Neural cell (in vitro differentiated cells): Measurements from ENCODE around the gene TMEM164. TPM values are rescaled to one million over a fixed set of nuclear protein-coding genes. Genes with fewer than 3 reads are reported as not detected.

Experiments used
- H2AFZ ChIP-seq: fragments of 200-600, 300-800 bp; sonication (generic), shearing (Covaris generic); 2 replicates; pipeline ENCODE4 v1.6.0; 2014; ENCODE audit warnings: low read depth, mild to moderate bottlenecking, antibody characterized with exemption, low read length, moderate library complexity
- H3F3A ChIP-seq: fragments of 200-600 bp; shearing (Covaris generic); 2 replicates; pipeline ENCODE4 v1.6.1; 2016; ENCODE audit warnings: mild to moderate bottlenecking, moderate library complexity, mixed read lengths, antibody characterized with exemption, low read length; ENCODE audit not compliant: insufficient read depth, poor library complexity, severe bottlenecking
- H3K27ac ChIP-seq: fragments of 200-600, 300-800 bp; sonication (generic), shearing (Covaris generic); 2 replicates; pipeline ENCODE4 v1.5.1; 2014; ENCODE audit warnings: mild to moderate bottlenecking, low read length, moderate library complexity
- H3K27me3 ChIP-seq: fragments of 300-800, 200-600 bp; sonication (generic), shearing (Covaris generic); 2 replicates; pipeline ENCODE4 v1.6.0; 2014; ENCODE audit warnings: mild to moderate bottlenecking, low read depth, low read length, moderate library complexity; ENCODE audit not compliant: insufficient read depth
- H3K36me3 ChIP-seq: fragments of 300-800, 200-600 bp; sonication (generic), shearing (Covaris generic); 2 replicates; pipeline ENCODE4 v1.5.1; 2014; ENCODE audit warnings: mild to moderate bottlenecking, antibody characterized with exemption, low read length, moderate library complexity; ENCODE audit not compliant: insufficient read depth
- H3K4me2 ChIP-seq: fragments of 300-800, 200-600 bp; sonication (generic), shearing (Covaris generic); 2 replicates; pipeline ENCODE4 v1.6.0; 2014; ENCODE audit warnings: mild to moderate bottlenecking, low read length
- H3K4me3 ChIP-seq: fragments of 300-800, 200-600 bp; sonication (generic), shearing (Covaris generic); 2 replicates; pipeline ENCODE4 v1.5.1; 2014; ENCODE audit warnings: mild to moderate bottlenecking, low read length, moderate library complexity
- H3K79me2 ChIP-seq: fragments of 200-600 bp; shearing (Covaris generic); replicated peaks from 2 replicates; pipeline ENCODE4 v1.6.0; 2014; ENCODE audit warnings: mild to moderate bottlenecking, low read length, moderate library complexity; ENCODE audit not compliant: insufficient read depth
- H3K9ac ChIP-seq: fragments of 300-800, 200-600 bp; sonication (generic), shearing (Covaris generic); 2 replicates; pipeline ENCODE4 v1.6.1; 2016; ENCODE audit warnings: mild to moderate bottlenecking, low read length, mixed read lengths
- H3K9me2 ChIP-seq: fragments of 200-600 bp; shearing (Covaris generic); 2 replicates; pipeline ENCODE4 v1.6.1; 2016; ENCODE audit warnings: mild to moderate bottlenecking, low read length, mixed read lengths; ENCODE audit not compliant: insufficient read depth
- H3K9me3 ChIP-seq: fragments of 200-600, 300-800 bp; sonication (generic), shearing (Covaris generic); 2 replicates; pipeline ENCODE4 v1.6.1; 2016; ENCODE audit warnings: mild to moderate bottlenecking, mixed run types, low read length, moderate library complexity, mixed read lengths
- H4K20me1 ChIP-seq: fragments of 200-600 bp; shearing (Covaris generic); 2 replicates; pipeline ENCODE4 v1.6.1; 2016; ENCODE audit warnings: mild to moderate bottlenecking, mixed run types; ENCODE audit not compliant: insufficient read depth
- CTCF ChIP-seq: fragments of 450-650 bp; IDR thresholded peaks from 2 replicates; pipeline ENCODE4 v1.5.1; 2014; ENCODE audit warnings: antibody characterized with exemption, mild to moderate bottlenecking, moderate library complexity; ENCODE audit not compliant: poor library complexity, severe bottlenecking
- EP300 ChIP-seq: fragments of 450-650 bp; conservative IDR thresholded peaks from 2 replicates; pipeline ENCODE4 v1.6.1; 2014; ENCODE audit warnings: antibody characterized with exemption, mild to moderate bottlenecking, moderate library complexity; ENCODE audit not compliant: poor library complexity, severe bottlenecking
- EZH2 ChIP-seq: fragments of 200-600, 300-800 bp; shearing (Covaris generic), sonication (generic); IDR thresholded peaks from 2 replicates; pipeline ENCODE4 v1.6.1; 2014; ENCODE audit warnings: antibody characterized with exemption, low read length, borderline replicate concordance, mild to moderate bottlenecking; ENCODE audit not compliant: insufficient read depth, poor library complexity, severe bottlenecking
- MXI1 ChIP-seq: fragments of 450-650 bp; conservative IDR thresholded peaks from 2 replicates; pipeline ENCODE4 v1.6.1; 2014; ENCODE audit warnings: antibody characterized with exemption, mild to moderate bottlenecking; ENCODE audit not compliant: poor library complexity, severe bottlenecking
- POLR2AphosphoS5 ChIP-seq: IDR thresholded peaks from 2 replicates; pipeline ENCODE4 v1.6.1; 2012
- RAD21 ChIP-seq: fragments of 450-650 bp; conservative IDR thresholded peaks from 2 replicates; pipeline ENCODE4 v1.6.1; 2014; ENCODE audit warnings: antibody characterized with exemption, mild to moderate bottlenecking, moderate library complexity
- REST ChIP-seq: IDR thresholded peaks from 2 replicates; pipeline ENCODE4 v1.6.1; 2012; ENCODE audit warnings: borderline replicate concordance
- SMC3 ChIP-seq: fragments of 450-650 bp; conservative IDR thresholded peaks from 2 replicates; pipeline ENCODE4 v1.6.1; 2014; ENCODE audit warnings: antibody characterized with exemption, mild to moderate bottlenecking, moderate library complexity; ENCODE audit not compliant: poor library complexity
- TAF1 ChIP-seq: IDR thresholded peaks from 2 replicates; pipeline ENCODE4 v1.6.1; 2012; ENCODE audit warnings: low read depth
- polyA plus RNA-seq: library from polyadenylated mRNA; depleted of rRNA; stranded (reverse); fragments of >200 nt; gene quantifications from 2 replicates; pipeline ENCODE4 v1.2.3, GENCODE V29; 2014

TMEM164 gene
- polyA plus RNA-seq, 1 donor from 2014 or later: 52.8 TPM

DNA sequence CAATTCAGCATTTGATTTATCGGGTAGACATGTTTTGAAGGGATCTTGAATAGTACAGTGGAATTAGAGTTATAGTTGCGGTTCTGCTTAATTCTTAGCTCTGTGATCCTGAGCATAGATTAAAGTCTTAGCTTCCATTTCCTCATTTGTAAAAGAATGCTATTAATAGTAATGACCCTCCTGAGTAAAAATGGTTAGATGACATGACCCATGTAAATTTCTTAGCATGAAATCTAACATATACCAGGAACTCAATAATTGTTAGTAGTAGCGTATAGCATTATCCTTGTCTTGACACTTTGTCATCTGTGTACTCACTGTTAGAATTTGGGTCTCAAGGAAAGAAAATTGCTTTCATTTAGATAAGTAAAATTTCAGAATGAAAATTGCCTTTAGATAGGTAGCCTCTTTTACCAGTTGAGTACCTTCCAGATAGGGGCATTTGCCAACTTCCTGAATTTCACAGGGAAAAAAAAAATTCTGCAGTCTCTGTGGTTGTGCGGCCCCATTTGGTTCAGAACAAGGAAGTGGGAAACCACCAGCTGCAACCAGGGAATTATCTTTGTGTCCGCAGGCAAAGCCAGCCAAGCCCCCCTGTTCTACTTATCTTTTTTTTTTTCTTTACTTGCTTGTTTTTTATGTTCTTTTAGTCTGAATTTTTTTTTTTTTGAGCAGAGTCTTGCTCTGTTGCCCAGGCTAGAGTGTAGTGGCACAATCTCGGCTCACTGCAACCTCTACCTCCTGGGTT, 86.9 kb downstream of the TMEM164 start:
- H2AFZ ChIP-seq: no peak overlapping the region
- no peaks in the 10 kb centered on the region for H3K27me3 ChIP-seq
- no peaks in the 10 kb centered on the region for H4K20me1 ChIP-seq
- H3K79me2 ChIP-seq: no peaks in the 10 kb centered on the region
- H3K9ac ChIP-seq: no peak overlapping the region
- TF ChIP-seq CTCF: no peak
- TF ChIP-seq TAF1: no peak
- no peak for TF ChIP-seq EP300
- no peak for TF ChIP-seq POLR2AphosphoS5
- TF ChIP-seq SMC3: no peak
- H3K4me3 ChIP-seq: no peak overlapping the region
- no peaks in the 10 kb centered on the region for H3K9me2 ChIP-seq
- no peak overlapping the region for H3K4me2 ChIP-seq
- H3K27ac ChIP-seq: no peak overlapping the region
- no peaks in the 10 kb centered on the region for H3K9me3 ChIP-seq
- H3K36me3 ChIP-seq: no peaks in the 10 kb centered on the region
- H3F3A ChIP-seq: no peaks in the 10 kb centered on the region

DNA sequence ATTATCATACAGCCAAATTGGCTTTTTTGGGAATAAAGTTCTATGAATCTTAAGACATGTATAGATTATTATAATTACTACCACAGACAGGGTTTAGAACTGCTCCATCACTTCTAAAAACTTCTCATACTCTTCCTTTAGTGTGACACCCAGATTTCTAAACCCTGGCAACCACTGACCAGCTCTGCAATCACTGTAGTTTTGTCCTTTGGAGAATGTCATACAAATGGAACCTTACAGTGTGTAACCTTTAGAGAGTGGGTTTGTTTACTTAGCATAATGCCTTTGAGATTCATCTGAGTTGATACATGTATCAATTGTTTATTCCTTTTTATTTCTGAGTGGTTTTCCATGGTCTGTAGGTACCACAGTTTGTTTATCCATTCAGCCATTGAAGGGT, 95.0 kb downstream of the TMEM164 start:
- Histone ChIP-seq H3K79me2 (no peaks in the 10 kb centered on the region), H3K9me2 (no peaks in the 10 kb centered on the region), H4K20me1 (no peaks in the 10 kb centered on the region), H2AFZ (no peak overlapping the region), H3F3A (no peaks in the 10 kb centered on the region), H3K36me3 (no peaks in the 10 kb centered on the region), H3K27me3 (no peaks in the 10 kb centered on the region), H3K4me2 (no peak overlapping the region), H3K9ac (no peak overlapping the region), H3K27ac (no peak overlapping the region), H3K9me3 (no peaks in the 10 kb centered on the region), H3K4me3 (no peak overlapping the region)
- TF ChIP-seq SMC3 (no peak), POLR2AphosphoS5 (no peak), MXI1 (no peak), EP300 (no peak), REST (no peak), TAF1 (no peak), EZH2 (no peak), CTCF (no peak), RAD21 (no peak)
